H9 (cell line): ENCODE data around the gene PLEKHM3. TPM values are rescaled to one million over a fixed set of nuclear protein-coding genes. Genes with fewer than 3 reads are reported as not detected.
A peak's percentile ranks its signal among the peaks of the same experiment; 100 is the strongest.

Experiments
- DNase-seq: peaks from one replicate; pipeline ENCODE4 v3.0.0-alpha.2; 2017
- H2AFZ ChIP-seq: one replicate; pipeline ENCODE4 v1.6.1; 2013; ENCODE audit warnings: mild to moderate bottlenecking, low read length, control low read depth, moderate library complexity
- H2AK5ac ChIP-seq: 2 replicates; pipeline ENCODE4 v1.6.1; 2013; ENCODE audit warnings: low read length, control low read depth, mixed read lengths; ENCODE audit not compliant: insufficient read length
- H2BK120ac ChIP-seq: one replicate; pipeline ENCODE4 v1.6.1; 2013; ENCODE audit warnings: low read depth, mild to moderate bottlenecking, low read length, control low read depth, inconsistent platforms; ENCODE audit not compliant: poor library complexity, severe bottlenecking
- H2BK12ac ChIP-seq: 2 replicates; pipeline ENCODE4 v1.6.1; 2013; ENCODE audit warnings: low read length, control low read depth, mixed read lengths, low read depth; ENCODE audit not compliant: insufficient read length
- H2BK15ac ChIP-seq: 2 replicates; pipeline ENCODE4 v1.6.1; 2013; ENCODE audit warnings: low read depth, low read length, control low read depth
- H2BK20ac ChIP-seq: one replicate; pipeline ENCODE4 v1.6.1; 2013; ENCODE audit warnings: low read depth, mild to moderate bottlenecking, low read length, control low read depth, inconsistent platforms; ENCODE audit not compliant: poor library complexity, severe bottlenecking
- H2BK5ac ChIP-seq: 2 replicates; pipeline ENCODE4 v1.6.1; 2013; ENCODE audit warnings: low read length, control low read depth, mixed read lengths; ENCODE audit not compliant: insufficient read length
- H3K14ac ChIP-seq: 2 replicates; pipeline ENCODE4 v1.6.1; 2013; ENCODE audit warnings: low read length, control low read depth; ENCODE audit not compliant: insufficient read depth
- H3K18ac ChIP-seq: 2 replicates; pipeline ENCODE4 v1.6.1; 2013; ENCODE audit warnings: low read depth, mild to moderate bottlenecking, mixed read lengths, low read length, control low read depth; ENCODE audit not compliant: insufficient read length
- H3K23ac ChIP-seq: 2 replicates; pipeline ENCODE4 v1.6.1; 2013; ENCODE audit warnings: low read length, control low read depth, mixed read lengths, low read depth; ENCODE audit not compliant: insufficient read length
- H3K23me2 ChIP-seq: 2 replicates; pipeline ENCODE4 v1.6.1; 2013; ENCODE audit warnings: low read depth, mild to moderate bottlenecking, mixed read lengths, low read length, control low read depth; ENCODE audit not compliant: insufficient read length, poor library complexity, severe bottlenecking
- H3K27ac ChIP-seq: 2 replicates; pipeline ENCODE4 v1.5.1; 2013; ENCODE audit warnings: low read length, control low read depth, mixed read lengths, low read depth; ENCODE audit not compliant: insufficient read length
- H3K27me3 ChIP-seq: 2 replicates; pipeline ENCODE4 v1.6.1; 2013; ENCODE audit warnings: low read length, control low read depth, inconsistent platforms; ENCODE audit not compliant: insufficient read depth
- H3K4ac ChIP-seq: 2 replicates; pipeline ENCODE4 v1.6.1; 2013; ENCODE audit warnings: low read depth, mild to moderate bottlenecking, control low read depth, inconsistent platforms, low read length, moderate library complexity
- H3K4me1 ChIP-seq: 2 replicates; pipeline ENCODE4 v1.6.1; 2013; ENCODE audit warnings: low read length, control low read depth, inconsistent platforms; ENCODE audit not compliant: insufficient read depth
- H3K4me2 ChIP-seq: 2 replicates; pipeline ENCODE4 v1.6.1; 2013; ENCODE audit warnings: low read length, control low read depth, mixed read lengths; ENCODE audit not compliant: insufficient read length, insufficient read depth
- H3K56ac ChIP-seq: 2 replicates; pipeline ENCODE4 v1.6.1; 2013; ENCODE audit warnings: low read depth, mild to moderate bottlenecking, mixed read lengths, low read length, control low read depth; ENCODE audit not compliant: insufficient read length
- H3K79me1 ChIP-seq: 2 replicates; pipeline ENCODE4 v1.6.1; 2013; ENCODE audit warnings: low read depth, mild to moderate bottlenecking, moderate library complexity, low read length, control low read depth, inconsistent platforms; ENCODE audit not compliant: insufficient read depth, poor library complexity, severe bottlenecking
- H3K79me2 ChIP-seq: 2 replicates; pipeline ENCODE4 v1.6.1; 2013; ENCODE audit warnings: low read length, control low read depth, inconsistent platforms; ENCODE audit not compliant: insufficient read depth
- H3K9ac ChIP-seq: 2 replicates; pipeline ENCODE4 v1.6.1; 2013; ENCODE audit warnings: low read length, control low read depth, mixed read lengths; ENCODE audit not compliant: insufficient read length; ENCODE audit errors: extremely low read depth
- H3K9me3 ChIP-seq: one replicate; pipeline ENCODE4 v1.6.1; 2013; ENCODE audit warnings: low read depth, low read length, inconsistent platforms; ENCODE audit not compliant: control insufficient read depth
- H3T11ph ChIP-seq: one replicate; pipeline ENCODE4 v1.6.1; 2013; ENCODE audit warnings: mild to moderate bottlenecking, low read length, control low read depth, inconsistent platforms
- H4K20me1 ChIP-seq: one replicate; pipeline ENCODE4 v1.6.1; 2013; ENCODE audit not compliant: control insufficient read depth, insufficient read length, insufficient read depth
- H4K5ac ChIP-seq: 2 replicates; pipeline ENCODE4 v1.6.1; 2013; ENCODE audit warnings: low read depth, mild to moderate bottlenecking, mixed read lengths, low read length, control low read depth; ENCODE audit not compliant: insufficient read length
- H4K8ac ChIP-seq: replicated peaks from 2 replicates; pipeline ENCODE4 v1.6.1; 2013; ENCODE audit warnings: low read length, control low read depth, mixed read lengths, low read depth; ENCODE audit not compliant: insufficient read length
- H4K91ac ChIP-seq: 2 replicates; pipeline ENCODE4 v1.6.1; 2013; ENCODE audit warnings: low read depth, mild to moderate bottlenecking, moderate library complexity, mixed read lengths, low read length, control low read depth; ENCODE audit not compliant: insufficient read length
- H3K27ac Mint-ChIP-seq, 3 experiments: 2 replicates in 2 of 3; 3 replicates in 1 of 3; pipeline ENCODE4 v1.8.0; 2020 to 2021; ENCODE audit warnings: mixed read lengths in 3 of 3, mild to moderate bottlenecking in 1 of 3, moderate library complexity in 1 of 3
- H3K27me3 Mint-ChIP-seq: 2 replicates; pipeline ENCODE4 v1.8.0; 2021; ENCODE audit warnings: low read depth, mild to moderate bottlenecking, moderate library complexity, mixed read lengths
- H3K36me3 Mint-ChIP-seq, 3 experiments: 2 replicates in 2 of 3; 3 replicates in 1 of 3; pipeline ENCODE4 v1.8.0; 2020 to 2021; ENCODE audit warnings: low read depth in 3 of 3, mixed read lengths in 3 of 3; ENCODE audit not compliant: insufficient read depth in 1 of 3
- H3K4me1 Mint-ChIP-seq, 2 experiments: 2 replicates each; pipeline ENCODE4 v1.8.0; 2020; ENCODE audit warnings: mixed read lengths in 2 of 2
- H3K4me3 Mint-ChIP-seq, 2 experiments: 2 replicates in 1 of 2; 3 replicates in 1 of 2; pipeline ENCODE4 v1.8.0; 2020 to 2021; ENCODE audit warnings: mild to moderate bottlenecking in 2 of 2, mixed read lengths in 2 of 2, moderate library complexity in 1 of 2
- H3K9me3 Mint-ChIP-seq, 2 experiments: 2 replicates in 1 of 2; 3 replicates in 1 of 2; pipeline ENCODE4 v1.8.0; 2020; ENCODE audit warnings: mild to moderate bottlenecking in 2 of 2, mixed read lengths in 2 of 2, moderate library complexity in 1 of 2
- CTCF ChIP-seq: fragments of 200-600 bp; sonication (generic); conservative IDR thresholded peaks from 3 replicates; pipeline ENCODE4 v1.8.0; 2021; ENCODE audit warnings: antibody characterized with exemption, mild to moderate bottlenecking
- WGBS: extraction: QIAGEN DNeasy Blood & Tissue Kit; methylation state at CpG from one replicate; pipeline ENCODE4 v1.1.7; 2013; ENCODE audit warnings: missing lambda C conversion rate, low lambda C conversion rate, mixed read lengths; ENCODE audit not compliant: insufficient read length; ENCODE audit errors: extremely low coverage; 5-methylcytosine and 5-hydroxymethylcytosine counted together
- long read RNA-seq: library from polyadenylated mRNA; unstranded; transcript quantifications from one replicate; pipeline ENCODE4 v2.0.0, GENCODE V29; 2020
- total RNA-seq: library from RNA; stranded (reverse); gene quantifications from 2 replicates; pipeline ENCODE4 v1.2.1, GENCODE V29; 2021

The PLEKHM3 gene
- total RNA-seq, result 7.3 and 7.5 TPM in 2 replicates
- long read RNA-seq, full-length matches to known transcripts, result 2 of 15 reads
- long read RNA-seq, partial matches to known transcripts, result 6 of 15 reads
- long read RNA-seq, other reads (novel, unspliced or antisense), result 7 of 15 reads

GRCh38 chr2:208025037-208025813 is at the start of gene PLEKHM3:
Gene PLEKHM3, minus strand, starts transcription at chr2:208025527. Its CDS starts 23,888 bp downstream, at chr2:208001639.
- Histone ChIP-seq H3K79me1 (no peaks in the 10 kb centered on the region), H3K23me2 (peaks cover 5% of the 10 kb centered on the region), H3K4me1 (no peaks in the 10 kb centered on the region; the same call in 1 of the 2 replicates), H4K91ac (no peak within 1 kb of the TSS), H2AFZ (peak within 1 kb of the TSS; percentile 100), H3K4me2 (peak within 1 kb of the TSS; percentile 91), H3K14ac (peak within 1 kb of the TSS; percentile 56; the same call in 1 of the 2 replicates), H3K79me2 (no peaks in the 10 kb centered on the region), H3K27me3 (no peaks in the 10 kb centered on the region), H4K20me1 (no peaks in the 10 kb centered on the region), H3K9ac (peak within 1 kb of the TSS; percentile 88), H3K18ac (peak within 1 kb of the TSS; percentile 90), H2BK12ac (no peak within 1 kb of the TSS), H4K8ac (peak within 1 kb of the TSS; percentile 79), H2AK5ac (no peak within 1 kb of the TSS), H4K5ac (peak within 1 kb of the TSS; percentile 48), H3K23ac (no peak within 1 kb of the TSS), H3K9me3 (no peaks in the 10 kb centered on the region), H3K56ac (no peak within 1 kb of the TSS), H3K4ac (no peak within 1 kb of the TSS), H2BK20ac (no peak within 1 kb of the TSS), H3K27ac (no peak within 1 kb of the TSS), H2BK120ac (no peak within 1 kb of the TSS), H3T11ph (no peak within 1 kb of the TSS), H2BK5ac (no peak within 1 kb of the TSS), H2BK15ac (no peak within 1 kb of the TSS)
- no peaks in the 10 kb centered on the region for H3K9me3 Mint-ChIP-seq
- TF ChIP-seq CTCF, result no peak
- peak; percentile 87 for DNase-seq
- no peaks in the 10 kb centered on the region for H3K36me3 Mint-ChIP-seq
- H3K27me3 Mint-ChIP-seq, result no peaks in the 10 kb centered on the region; the same call in 1 of the 2 replicates
- peak within 1 kb of the TSS; percentile 85 to 93 for H3K4me3 Mint-ChIP-seq
- H3K4me1 Mint-ChIP-seq, result peaks cover 9 to 10% of the 10 kb centered on the region in 2 experiments
- WGBS, result no CpG with 5 or more reads among the region's 38 CpGs
- H3K27ac Mint-ChIP-seq, result peak within 1 kb of the TSS; percentile 44 to 95 (median 72); a peak in 6 of 7 replicates
